ENCODE results near the gene SHC4. TPM values are rescaled to one million over a fixed set of nuclear protein-coding genes. Genes with fewer than 3 reads are reported as not detected.
"Not testable (repeated sequence)": the region's sequence is repeated elsewhere in the genome, so short reads cannot be mapped to it uniquely, and the experiment has no call there.

The SHC4 gene
- total and polyA plus RNA-seq, 7 donors: under 0.01 to 4.6 (median 2.2) TPM; not detected in 1

- H3K4me1 ChIP-seq: peaks cover 0 to 13% (median 6%) of the 10 kb centered on the region in 4 donors
- no peak overlapping the region for H3K4me3 ChIP-seq
- peaks cover 0 to 7% (median 0%) of the 10 kb centered on the region in 3 donors for H3K27me3 ChIP-seq
- H3K27ac ChIP-seq: no peak overlapping the region
- DNase-seq: no peak
- H3K9me3 ChIP-seq: no peaks in the 10 kb centered on the region
- 95 to 97% methylated on average over 35 of the region's 35 CpGs for WGBS, 2 donors
- no peak for TF ChIP-seq EP300 (IDR thresholded peaks at IDR 0.05)
- TF ChIP-seq POLR2A (IDR thresholded peaks at IDR 0.05): no peak
- TF ChIP-seq POLR2AphosphoS5 (IDR thresholded peaks at IDR 0.05): no peak
- TF ChIP-seq, protein P1, sequence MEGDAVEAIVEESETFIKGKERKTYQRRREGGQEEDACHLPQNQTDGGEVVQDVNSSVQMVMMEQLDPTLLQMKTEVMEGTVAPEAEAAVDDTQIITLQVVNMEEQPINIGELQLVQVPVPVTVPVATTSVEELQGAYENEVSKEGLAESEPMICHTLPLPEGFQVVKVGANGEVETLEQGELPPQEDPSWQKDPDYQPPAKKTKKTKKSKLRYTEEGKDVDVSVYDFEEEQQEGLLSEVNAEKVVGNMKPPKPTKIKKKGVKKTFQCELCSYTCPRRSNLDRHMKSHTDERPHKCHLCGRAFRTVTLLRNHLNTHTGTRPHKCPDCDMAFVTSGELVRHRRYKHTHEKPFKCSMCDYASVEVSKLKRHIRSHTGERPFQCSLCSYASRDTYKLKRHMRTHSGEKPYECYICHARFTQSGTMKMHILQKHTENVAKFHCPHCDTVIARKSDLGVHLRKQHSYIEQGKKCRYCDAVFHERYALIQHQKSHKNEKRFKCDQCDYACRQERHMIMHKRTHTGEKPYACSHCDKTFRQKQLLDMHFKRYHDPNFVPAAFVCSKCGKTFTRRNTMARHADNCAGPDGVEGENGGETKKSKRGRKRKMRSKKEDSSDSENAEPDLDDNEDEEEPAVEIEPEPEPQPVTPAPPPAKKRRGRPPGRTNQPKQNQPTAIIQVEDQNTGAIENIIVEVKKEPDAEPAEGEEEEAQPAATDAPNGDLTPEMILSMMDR (IDR thresholded peaks at IDR 0.05): no peak
- no peaks in the 10 kb centered on the region for H3K36me3 ChIP-seq
- intact Hi-C loops (cut with DNase I): no loop called here
These were observed 9.2 kb upstream of the SHC4 start for GRCh38 chr15:48972750-48973503.

GRCh38 chr15:48970926-48971325, 7.2 kb upstream of the SHC4 start:
- DNase-seq; H3K27me3 ChIP-seq; H3K36me3 ChIP-seq; H3K9me3 ChIP-seq; H3K27ac ChIP-seq; intact Hi-C loops (cut with DNase I); H3K4me1 ChIP-seq; H3K4me3 ChIP-seq: not testable (repeated sequence)
- 64 to 70% methylated on average over 1 of the region's 1 CpG for WGBS, 2 donors

DNA sequence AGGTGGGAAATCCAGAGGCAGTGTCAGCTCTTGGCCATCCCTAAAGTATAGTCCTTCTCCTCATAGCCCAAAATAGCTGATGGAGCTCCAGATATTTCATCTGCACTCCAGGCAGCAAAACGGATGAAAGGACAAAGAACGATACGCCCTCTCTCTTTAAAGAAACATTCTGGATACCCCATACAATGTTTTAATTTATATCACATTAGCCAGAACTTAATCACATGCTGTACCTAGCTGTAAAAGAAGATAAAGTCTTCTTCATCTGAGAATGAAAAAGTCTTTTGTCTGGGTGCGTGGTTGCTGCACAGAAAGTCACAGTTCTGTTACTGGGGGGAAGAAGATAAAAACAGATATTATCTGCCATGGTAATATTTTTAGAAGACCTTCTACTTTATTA, 4.3 kb upstream of the SHC4 start:
- no peak for TF ChIP-seq POLR2A (IDR thresholded peaks at IDR 0.05)
- no peak for TF ChIP-seq EP300 (IDR thresholded peaks at IDR 0.05)
- no peak for TF ChIP-seq POLR2AphosphoS5 (IDR thresholded peaks at IDR 0.05)
- TF ChIP-seq, protein P1 (IDR thresholded peaks at IDR 0.05): no peak
- Histone ChIP-seq H3K4me1 (peaks cover 0 to 16% (median 13%) of the 10 kb centered on the region in 4 donors), H3K27me3 (peaks cover 0 to 7% (median 0%) of the 10 kb centered on the region in 3 donors), H3K9me3 (no peaks in the 10 kb centered on the region), H3K36me3 (no peaks in the 10 kb centered on the region), H3K4me3 (no peak overlapping the region), H3K27ac (no peak overlapping the region)
- no peak for DNase-seq
- intact Hi-C loops (cut with DNase I): no loop called here
- 91 to 92% methylated on average over 4 of the region's 4 CpGs for WGBS, 2 donors

GRCh38 chr15:48967336-48967735, 3.6 kb upstream of the SHC4 start:
- Histone ChIP-seq H3K9me3 (no peaks in the 10 kb centered on the region), H3K27ac (no peak overlapping the region), H3K4me3 (no peak overlapping the region), H3K36me3 (no peaks in the 10 kb centered on the region), H3K27me3 (peaks cover 0 to 7% (median 0%) of the 10 kb centered on the region in 3 donors), H3K4me1 (peaks cover 0 to 23% (median 20%) of the 10 kb centered on the region in 4 donors)
- DNase-seq: no peak
- TF ChIP-seq EP300 (IDR thresholded peaks at IDR 0.05) (no peak), POLR2AphosphoS5 (IDR thresholded peaks at IDR 0.05) (no peak), POLR2A (IDR thresholded peaks at IDR 0.05) (no peak)
- TF ChIP-seq, protein P1 (IDR thresholded peaks at IDR 0.05): no peak
- intact Hi-C loops (cut with DNase I): no loop called here

- no peaks in the 10 kb centered on the region for H3K9me3 ChIP-seq
- intact Hi-C loops (cut with DNase I): no loop called here
- H3K4me1 ChIP-seq: peaks cover 0 to 23% (median 20%) of the 10 kb centered on the region in 4 donors
- 48 to 49% methylated on average over 2 of the region's 2 CpGs for whole genome bisulfite sequencing, 2 donors
- no peak for TF ChIP-seq EP300 (IDR thresholded peaks at IDR 0.05)
- TF ChIP-seq POLR2AphosphoS5 (IDR thresholded peaks at IDR 0.05): no peak
- no peak overlapping the region for H3K4me3 ChIP-seq
- no peaks in the 10 kb centered on the region for H3K36me3 ChIP-seq
- H3K27ac ChIP-seq: no peak overlapping the region
- H3K27me3 ChIP-seq: peaks cover 0 to 7% (median 0%) of the 10 kb centered on the region in 3 donors
- no peak for DNase-seq
These were observed 3.0 kb upstream of the SHC4 start for GRCh38 chr15:48966595-48967301.
